Psoas muscle (tissue), 8 donors: Measurements from ENCODE around the gene IGFL2. TPM values are rescaled to one million over a fixed set of nuclear protein-coding genes. Genes with fewer than 3 reads are reported as not detected.

Source experiments
- ATAC-seq, 4 donors: fragments of 200-7000 bp; cut with Tn5 transposase; one replicate each; pipeline ENCODE4 v1.9.1; 2020; ENCODE audit warnings: moderate library complexity in 3 of 4, mild to moderate bottlenecking in 2 of 4
- DNase-seq, 2 donors: peaks; one replicate each; pipeline ENCODE4 v3.0.0-alpha.2; 2020
- H3K27ac ChIP-seq: fragments of 200-600 bp; one replicate; pipeline ENCODE4 v1.8.0; 2022
- H3K27me3 ChIP-seq, 3 donors: fragments of 200-600 bp in 1 of 3; one replicate each; pipeline versions ENCODE4 v1.6.1 to v1.8.0; 2013 to 2022; ENCODE audit warnings: low read length in 2 of 3, mild to moderate bottlenecking in 2 of 3, moderate library complexity in 1 of 3; ENCODE audit not compliant: insufficient read depth in 3 of 3
- H3K36me3 ChIP-seq, 2 donors: fragments of 200-600 bp in 1 of 2; one replicate each; pipeline versions ENCODE4 v1.6.1 to v1.8.0; 2013 to 2022; ENCODE audit warnings: low read depth in 1 of 2, mild to moderate bottlenecking in 1 of 2, moderate library complexity in 1 of 2; ENCODE audit not compliant: insufficient read depth in 1 of 2
- H3K4me1 ChIP-seq: fragments of 200-600 bp; one replicate; pipeline ENCODE4 v1.8.0; 2022
- H3K4me3 ChIP-seq: fragments of 200-600 bp; one replicate; pipeline ENCODE4 v1.8.0; 2022; ENCODE audit warnings: mild to moderate bottlenecking
- H3K9me3 ChIP-seq: fragments of 200-600 bp; one replicate; pipeline ENCODE4 v1.8.0; 2022
- WGBS, 3 donors: extraction: QIAGEN DNeasy Blood & Tissue Kit; methylation state at CpG; one replicate each; pipeline versions ENCODE4 v1.1.6 to v1.1.7; 2013; 5-methylcytosine and 5-hydroxymethylcytosine counted together
- intact Hi-C, 2 donors: fragments of 100-400 bp; cut with DNase I; formaldehyde crosslinking; loops; one replicate each; pipeline versions ENCODE4 v1.11.0 to v1.14.2; 2022
- polyA plus RNA-seq, 3 donors: library from polyadenylated mRNA; stranded (reverse); fragments of 200-250 nt; gene quantifications; one replicate each; pipeline ENCODE4 v1.2.3, GENCODE V29; 2013
- total RNA-seq, 4 donors: library from RNA; stranded (reverse); fragmentation: NEBNext Ultra II Directional in 2 of 4; extraction: Animal tissue kit (Norgen Biotek cat#: 25700) in 2 of 4; gene quantifications; one replicate each; pipeline versions ENCODE4 v1.2.1 to v1.2.4, GENCODE V29; 2021 to 2023
- TF ChIP-seq, protein P1 (sequence below): fragments of 200-600 bp; IDR thresholded peaks from one replicate; pipeline ENCODE4 v1.8.0; 2022; ENCODE audit warnings: antibody characterized with exemption
- donor health status: healthy with polysubstance abuse.
- donor health status: DM: no; HTN: no; CAD: no; lungs with moderate emphysema.
- donor health status: Bipolar disorder and iron deficiency.
- donor health status: healthy.
- donor health status: DM: yes; HTN: yes; CAD: no.
- donor health status: DM: no; HTN: no; CAD: no.
- donor health status: DM: no; HTN: no; CAD: no.
- donor health status: DM: yes; HTN: yes; CAD: no.

IGFL2 gene
- total and polyA plus RNA-seq, 7 donors = not detected

DNA sequence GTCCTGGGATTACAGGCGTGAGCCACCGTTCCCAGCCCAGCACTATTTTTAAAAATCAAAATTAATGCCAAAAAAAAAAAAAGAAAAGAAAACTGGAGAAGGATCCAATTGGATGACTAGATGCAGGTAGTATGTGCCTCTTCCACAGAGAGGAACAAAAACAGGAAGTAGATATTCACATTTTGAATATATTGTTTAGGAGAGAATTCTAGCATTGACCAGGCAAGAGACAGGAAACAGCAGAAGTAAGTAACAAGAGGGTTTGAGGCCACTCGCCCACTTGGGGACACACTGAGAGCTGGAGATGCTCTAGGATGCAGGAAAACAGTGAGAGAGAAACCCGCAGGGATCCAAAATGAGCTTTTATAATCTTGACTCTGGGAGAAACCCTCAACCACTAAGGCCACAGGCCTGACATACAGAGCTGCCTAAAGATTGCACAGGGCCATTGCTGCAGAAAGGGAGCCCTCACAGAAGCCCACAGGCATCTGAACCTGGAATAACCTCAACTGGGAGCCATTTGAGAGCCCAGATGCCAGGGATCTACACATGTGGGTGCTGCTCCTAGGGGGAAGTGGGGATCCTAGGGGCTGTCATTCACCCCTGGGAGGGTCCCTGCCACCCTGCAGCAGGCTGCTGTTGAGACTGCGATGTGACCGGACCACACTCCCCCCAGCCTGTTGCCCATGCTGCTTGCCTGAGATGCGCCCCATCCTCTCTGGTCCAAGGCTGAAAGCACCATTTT, 28.2 kb downstream of the IGFL2 start:
- H3K27ac ChIP-seq = no peak overlapping the region
- TF ChIP-seq, protein P1, sequence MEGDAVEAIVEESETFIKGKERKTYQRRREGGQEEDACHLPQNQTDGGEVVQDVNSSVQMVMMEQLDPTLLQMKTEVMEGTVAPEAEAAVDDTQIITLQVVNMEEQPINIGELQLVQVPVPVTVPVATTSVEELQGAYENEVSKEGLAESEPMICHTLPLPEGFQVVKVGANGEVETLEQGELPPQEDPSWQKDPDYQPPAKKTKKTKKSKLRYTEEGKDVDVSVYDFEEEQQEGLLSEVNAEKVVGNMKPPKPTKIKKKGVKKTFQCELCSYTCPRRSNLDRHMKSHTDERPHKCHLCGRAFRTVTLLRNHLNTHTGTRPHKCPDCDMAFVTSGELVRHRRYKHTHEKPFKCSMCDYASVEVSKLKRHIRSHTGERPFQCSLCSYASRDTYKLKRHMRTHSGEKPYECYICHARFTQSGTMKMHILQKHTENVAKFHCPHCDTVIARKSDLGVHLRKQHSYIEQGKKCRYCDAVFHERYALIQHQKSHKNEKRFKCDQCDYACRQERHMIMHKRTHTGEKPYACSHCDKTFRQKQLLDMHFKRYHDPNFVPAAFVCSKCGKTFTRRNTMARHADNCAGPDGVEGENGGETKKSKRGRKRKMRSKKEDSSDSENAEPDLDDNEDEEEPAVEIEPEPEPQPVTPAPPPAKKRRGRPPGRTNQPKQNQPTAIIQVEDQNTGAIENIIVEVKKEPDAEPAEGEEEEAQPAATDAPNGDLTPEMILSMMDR = no peak
- no peaks in the 10 kb centered on the region for H3K9me3 ChIP-seq
- no peaks in the 10 kb centered on the region for H3K36me3 ChIP-seq
- intact Hi-C loops = no loop called here
- 67 to 77% (median 72%) methylated on average over 7 of the region's 7 CpGs for WGBS, 3 donors
- DNase-seq (no peak), ATAC-seq (no peak)
- peaks cover 0 to 18% (median 2%) of the 10 kb centered on the region in 3 donors for H3K27me3 ChIP-seq
- H3K4me1 ChIP-seq = no peaks in the 10 kb centered on the region
- no peak overlapping the region for H3K4me3 ChIP-seq

DNA sequence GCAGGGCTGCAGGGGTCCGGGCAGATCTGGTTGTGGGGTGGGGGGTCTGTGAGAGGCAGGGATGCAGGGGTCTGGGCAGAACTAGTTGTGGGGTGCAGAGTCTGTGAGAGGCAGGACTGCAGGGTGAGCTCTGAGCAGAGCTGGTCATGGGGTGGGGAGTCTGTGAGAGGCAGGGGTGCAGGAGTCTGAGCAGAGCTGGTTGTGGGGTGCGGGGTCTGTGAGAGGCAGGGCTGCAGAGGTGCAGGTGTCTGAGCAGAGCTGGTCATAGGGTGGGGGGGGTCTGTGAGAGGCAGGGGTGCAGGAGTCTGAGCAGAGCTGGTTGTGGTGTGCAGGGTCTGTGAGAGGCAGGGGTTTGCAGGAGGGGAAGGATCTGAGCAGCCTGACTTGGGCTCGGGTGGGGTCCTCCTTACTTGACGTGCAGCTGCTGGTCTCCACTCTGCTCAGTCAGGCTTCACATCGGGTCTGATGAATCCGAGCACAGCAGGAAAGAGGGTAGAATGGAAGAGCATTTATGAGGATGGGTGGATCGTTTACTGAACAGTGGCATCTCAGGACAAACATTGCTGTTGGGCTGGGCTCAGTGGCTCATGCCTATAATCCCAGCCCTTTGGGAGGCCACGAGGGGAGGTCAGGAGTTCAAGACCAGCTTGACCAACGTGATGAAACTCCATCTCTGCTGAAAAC, 31.2 kb downstream of the IGFL2 start:
- ATAC-seq (no peak), DNase-seq (no peak)
- intact Hi-C loops = no loop called here
- H3K9me3 ChIP-seq = no peaks in the 10 kb centered on the region
- no peaks in the 10 kb centered on the region for H3K4me1 ChIP-seq
- H3K36me3 ChIP-seq = no peaks in the 10 kb centered on the region
- no peak overlapping the region for H3K27ac ChIP-seq
- 26 to 40% (median 29%) methylated on average over 9 of the region's 9 CpGs for WGBS, 3 donors
- H3K4me3 ChIP-seq = no peak overlapping the region
- TF ChIP-seq, protein P1 = no peak
- H3K27me3 ChIP-seq = peaks cover 0 to 22% (median 0%) of the 10 kb centered on the region in 3 donors

DNA sequence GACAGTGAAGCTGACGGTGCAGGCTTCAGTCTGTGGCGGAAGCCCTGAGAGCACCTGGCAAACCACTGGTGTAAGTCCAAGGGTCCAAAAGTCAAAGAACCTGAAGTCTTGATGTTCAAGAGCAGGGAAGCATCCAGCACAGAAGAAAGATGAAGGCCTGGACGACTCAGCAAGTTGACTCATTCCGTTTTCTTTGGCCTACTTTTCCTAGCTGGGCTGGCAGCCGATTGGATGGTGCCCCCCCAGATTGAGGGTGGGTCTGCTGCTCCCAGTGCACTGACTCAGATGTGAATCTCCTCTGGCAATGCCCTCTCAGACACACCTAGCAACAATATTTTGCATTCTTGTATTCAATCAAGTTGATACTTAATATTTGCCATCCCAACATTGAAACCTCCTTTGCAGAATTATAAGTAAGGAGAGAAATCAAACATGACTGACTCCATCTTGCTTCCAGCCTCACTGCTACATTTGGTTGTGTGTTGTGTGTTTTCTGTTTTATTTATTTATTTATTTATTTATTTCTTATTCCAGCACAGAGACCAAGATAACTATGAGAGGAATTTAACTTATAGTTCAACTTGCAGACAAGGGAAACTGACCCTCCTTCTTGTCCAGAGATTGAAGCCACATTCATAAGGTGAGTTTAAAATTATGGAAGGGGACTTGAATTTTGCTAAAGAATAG, 32.8 kb downstream of the IGFL2 start:
- 52 to 66% (median 56%) methylated on average over 5 of the region's 5 CpGs for WGBS, 3 donors
- DNase-seq (no peak), ATAC-seq (no peak)
- intact Hi-C loops = no loop called here
- H3K9me3 ChIP-seq = no peaks in the 10 kb centered on the region
- no peak overlapping the region for H3K4me3 ChIP-seq
- no peak overlapping the region for H3K27ac ChIP-seq
- TF ChIP-seq, protein P1 = no peak
- H3K36me3 ChIP-seq = no peaks in the 10 kb centered on the region
- no peaks in the 10 kb centered on the region for H3K4me1 ChIP-seq
- H3K27me3 ChIP-seq = peaks cover 0 to 27% (median 2%) of the 10 kb centered on the region in 3 donors

DNA sequence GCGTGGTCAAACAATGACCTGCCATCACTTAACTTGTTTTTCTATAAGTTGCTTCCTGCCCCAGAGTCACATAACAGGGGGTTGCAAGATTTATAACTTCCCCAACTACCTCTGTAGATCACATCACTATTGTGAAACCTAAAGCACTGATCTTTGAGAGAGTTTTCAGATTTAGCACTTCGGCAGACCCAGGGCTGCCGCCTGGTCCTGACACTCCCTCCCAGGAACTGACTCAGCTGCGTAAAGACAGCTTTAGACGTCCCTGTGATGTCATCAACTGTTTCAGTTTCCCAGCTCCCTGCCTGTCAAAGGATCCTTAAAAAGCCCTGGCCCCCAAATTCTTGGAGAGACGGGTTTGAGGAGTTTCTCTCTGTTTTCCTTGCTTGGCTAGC, 33.3 kb downstream of the IGFL2 start:
- Histone ChIP-seq H3K27ac (no peak overlapping the region), H3K9me3 (no peaks in the 10 kb centered on the region), H3K4me1 (no peaks in the 10 kb centered on the region), H3K4me3 (no peak overlapping the region), H3K27me3 (peaks cover 0 to 27% (median 3%) of the 10 kb centered on the region in 3 donors), H3K36me3 (no peaks in the 10 kb centered on the region)
- 33 to 38% (median 35%) methylated on average over 6 of the region's 6 CpGs for WGBS, 3 donors
- DNase-seq (no peak), ATAC-seq (no peak)
- TF ChIP-seq, protein P1 = no peak
- intact Hi-C loops = no loop called here
